TTC549 (cell line): ENCODE measurements around the gene P2RX7.

Source experiments
- FAIRE-seq: peaks from 2 replicates; lab custom pipeline; 2012; peaks lifted over from hg19 to GRCh38; lab: Jason Lieb, UNC

Gene P2RX7

GRCh38 chr12:121132601-121133481 is at the start of gene P2RX7:
TSS of gene P2RX7 (plus strand) at chr12:121132876. CDS start at chr12:121132971, 95 bp downstream.
- no peak for FAIRE-seq

GRCh38 chr12:121084229-121084628 is 48.4 kb upstream of the P2RX7 start:
- FAIRE-seq = no peak

- no peak for FAIRE-seq
These were observed 47.6 kb upstream of the P2RX7 start for GRCh38 chr12:121085069-121085468.

GRCh38 chr12:121085506-121086353 is 46.9 kb upstream of the P2RX7 start:
- FAIRE-seq = no peak

- no peak for FAIRE-seq
These were observed 45.8 kb upstream of the P2RX7 start for GRCh38 chr12:121086781-121087295.

- no peak for FAIRE-seq
These were observed 45.0 kb upstream of the P2RX7 start for GRCh38 chr12:121087467-121088194.

- FAIRE-seq = no peak
These were observed 44.5 kb upstream of the P2RX7 start for GRCh38 chr12:121088195-121088585.

- no peak for FAIRE-seq
These were observed 43.5 kb upstream of the P2RX7 start for GRCh38 chr12:121089031-121089812.

GRCh38 chr12:121089813-121090430 is 42.8 kb upstream of the P2RX7 start:
- no peak for FAIRE-seq

- no peak for FAIRE-seq
These were observed 41.8 kb upstream of the P2RX7 start for GRCh38 chr12:121090586-121091514.

GRCh38 chr12:121092034-121092433 is 40.6 kb upstream of the P2RX7 start:
- FAIRE-seq = no peak

- no peak for FAIRE-seq
These were observed 39.2 kb upstream of the P2RX7 start for GRCh38 chr12:121093487-121093891.

- FAIRE-seq = no peak
These were observed 37.0 kb upstream of the P2RX7 start for GRCh38 chr12:121095544-121096198.

GRCh38 chr12:121096199-121096798 is 36.4 kb upstream of the P2RX7 start:
- no peak for FAIRE-seq

GRCh38 chr12:121099779-121100178 is 32.9 kb upstream of the P2RX7 start:
- FAIRE-seq = no peak

- no peak for FAIRE-seq
These were observed 30.4 kb upstream of the P2RX7 start for GRCh38 chr12:121102307-121102706.

GRCh38 chr12:121107681-121108080 is 25.0 kb upstream of the P2RX7 start:
- FAIRE-seq = no peak

- no peak for FAIRE-seq
These were observed 24.2 kb upstream of the P2RX7 start for GRCh38 chr12:121108492-121108891.
